GM23338 (cell line): ENCODE results near the gene PRDM5.

Source experiments
- CREB1 ChIP-seq: fragments of 250-450 bp; sonication (Bioruptor Pico); IDR thresholded peaks from 2 replicates; pipeline ENCODE4 v1.5.0; 2020; ENCODE audit warnings: low read depth, mild to moderate bottlenecking, moderate library complexity
- CTCF ChIP-seq, 2 experiments: fragments of 200-600 bp in 1 of 2; sonication (generic) in 1 of 2; conservative IDR thresholded peaks; 2 replicates each; pipeline versions ENCODE4 v1.5.1 to v1.6.1; 2016 to 2017; ENCODE audit warnings: antibody characterized with exemption in 2 of 2, low read depth in 2 of 2, mild to moderate bottlenecking in 2 of 2, moderate library complexity in 1 of 2
- ETS1 ChIP-seq: IDR thresholded peaks from 2 replicates; pipeline ENCODE4 v1.6.1; 2016; ENCODE audit warnings: antibody characterized with exemption
- EZH2 ChIP-seq: fragments of 200-600 bp; sonication (generic); IDR thresholded peaks from one replicate; pipeline ENCODE4 v1.8.0; 2017; ENCODE audit warnings: antibody characterized with exemption, mild to moderate bottlenecking, low read depth; ENCODE audit not compliant: unreplicated experiment
- EZH2phosphoT487 ChIP-seq: fragments of 200-600 bp; sonication (generic); IDR thresholded peaks from one replicate; pipeline ENCODE4 v1.8.1; 2018; ENCODE audit warnings: antibody characterized with exemption; ENCODE audit not compliant: unreplicated experiment
- JUNB ChIP-seq: IDR thresholded peaks from one replicate; pipeline ENCODE4 v1.6.1; 2016; ENCODE audit warnings: antibody characterized with exemption; ENCODE audit not compliant: unreplicated experiment
- NANOG ChIP-seq: IDR thresholded peaks from 2 replicates; pipeline ENCODE4 v1.6.1; 2016; ENCODE audit warnings: antibody characterized with exemption, borderline replicate concordance
- POLR2AphosphoS5 ChIP-seq: IDR thresholded peaks from 2 replicates; pipeline ENCODE4 v1.6.1; 2016; ENCODE audit warnings: antibody characterized with exemption, low read depth
- REST ChIP-seq: IDR thresholded peaks from one replicate; pipeline ENCODE4 v1.6.1; 2018; ENCODE audit warnings: antibody characterized with exemption; ENCODE audit not compliant: unreplicated experiment
- STAT1 ChIP-seq: IDR thresholded peaks from one replicate; pipeline ENCODE4 v1.6.1; 2016; ENCODE audit warnings: antibody characterized with exemption; ENCODE audit not compliant: unreplicated experiment
- ZNF114 ChIP-seq: fragments of 250-450 bp; sonication (Bioruptor Pico); IDR thresholded peaks from 2 replicates; pipeline ENCODE4 v1.5.0; 2020; ENCODE audit warnings: mild to moderate bottlenecking, moderate library complexity
- ZNF331 ChIP-seq: fragments of 250-450 bp; sonication (Bioruptor Pico); IDR thresholded peaks from 2 replicates; pipeline ENCODE4 v1.5.0; 2020; ENCODE audit warnings: low read depth, mild to moderate bottlenecking, moderate library complexity

- no peak for TF ChIP-seq CTCF (conservative IDR thresholded peaks at IDR 0.05; ENCODE audit: low read depth in 2 of 2)
- TF ChIP-seq POLR2AphosphoS5 = no peak
- TF ChIP-seq REST = no peak
- no peak for TF ChIP-seq EZH2
- TF ChIP-seq ETS1 = no peak
- TF ChIP-seq ZNF331 (CRISPR knock-in tag) = no peak
- no peak for TF ChIP-seq CREB1 (CRISPR knock-in tag)
- TF ChIP-seq EZH2phosphoT487 = no peak
- TF ChIP-seq NANOG = no peak
- no peak for TF ChIP-seq JUNB
- no peak for TF ChIP-seq ZNF114 (CRISPR knock-in tag)
- no peak for TF ChIP-seq STAT1
Measured at GRCh38 chr4:120857312-120857711, 65.2 kb downstream of the PRDM5 start.
